HEK293 (cell line): ENCODE results near the gene ABCG1.

ENCODE experiments used
- CTCF ChIA-PET: fragments of 350-600 bp; formaldehyde crosslinking; extraction: SDS; loops from one replicate; lab custom pipeline; 2021; ENCODE audit warnings: antibody characterized with exemption; lab: Yijun Ruan, JAX
- POLR2A ChIA-PET: fragments of 300-600 bp; formaldehyde crosslinking; extraction: SDS; loops from one replicate; lab custom pipeline; 2020; ENCODE audit warnings: antibody characterized with exemption, inconsistent platforms; lab: Yijun Ruan, JAX
- H3K27ac ChIP-seq: fragments of 200-500 bp; sonication (Bioruptor generic); 2 replicates; pipeline ENCODE4 v1.5.1; 2014; ENCODE audit warnings: low read depth, low read length, control low read depth, inconsistent platforms; ENCODE audit errors: extremely low read depth
- H3K36me3 ChIP-seq, 2 experiments: fragments of 200-500 bp in 1 of 2; sonication (Bioruptor generic) in 1 of 2; 1 replicate in 1 of 2; 2 replicates in 1 of 2; pipeline ENCODE4 v1.5.1; 2014 to 2017; ENCODE audit warnings: inconsistent platforms in 2 of 2, low read length in 2 of 2; ENCODE audit not compliant: control insufficient read depth in 2 of 2, insufficient read depth in 1 of 2
- H3K4me1 ChIP-seq: fragments of 200-500 bp; sonication (Bioruptor generic); 2 replicates; pipeline ENCODE4 v1.5.1; 2014; ENCODE audit warnings: mild to moderate bottlenecking, low read length, inconsistent platforms; ENCODE audit not compliant: control insufficient read depth, insufficient read depth
- H3K4me3 ChIP-seq: 2 replicates; pipeline ENCODE4 v1.5.1; 2011; ENCODE audit warnings: low read depth, mild to moderate bottlenecking, control low read depth, low read length, moderate library complexity
- H3K9me3 ChIP-seq: fragments of 200-500 bp; sonication (Bioruptor generic); 2 replicates; pipeline ENCODE4 v1.5.1; 2014; ENCODE audit warnings: low read depth, low read length, inconsistent platforms; ENCODE audit not compliant: control insufficient read depth, insufficient read depth
- BCL11B ChIP-seq: fragments of 450-650 bp; formaldehyde crosslinking; IDR thresholded peaks from 2 replicates; pipeline ENCODE4 v1.5.1; 2016; ENCODE audit warnings: low read depth, missing biosample characterization, missing genetic modification characterization
- BCL6B ChIP-seq: fragments of 450-650 bp; formaldehyde crosslinking; IDR thresholded peaks from 2 replicates; pipeline ENCODE4 v1.5.1; 2017; ENCODE audit warnings: missing biosample characterization, missing genetic modification characterization
- KLF8 ChIP-seq: fragments of 450-650 bp; formaldehyde crosslinking; IDR thresholded peaks from 2 replicates; pipeline ENCODE4 v1.5.1; 2016; ENCODE audit warnings: missing biosample characterization, missing genetic modification characterization
- PRDM2 ChIP-seq: fragments of 450-650 bp; formaldehyde crosslinking; IDR thresholded peaks from 2 replicates; pipeline ENCODE4 v1.5.1; 2016; ENCODE audit warnings: missing biosample characterization, missing genetic modification characterization, borderline replicate concordance
- SALL2 ChIP-seq: fragments of 450-650 bp; formaldehyde crosslinking; IDR thresholded peaks from 2 replicates; pipeline ENCODE4 v1.5.0; 2017; ENCODE audit warnings: missing biosample characterization, mild to moderate bottlenecking, missing genetic modification characterization, borderline replicate concordance
- ZBTB26 ChIP-seq: fragments of 450-650 bp; formaldehyde crosslinking; optimal IDR thresholded peaks from 2 replicates; pipeline ENCODE3; 2016; ENCODE audit warnings: missing biosample characterization, mild to moderate bottlenecking, missing genetic modification characterization
- ZFP37 ChIP-seq: fragments of 450-650 bp; formaldehyde crosslinking; IDR thresholded peaks from 2 replicates; pipeline ENCODE4 v1.5.1; 2016; ENCODE audit warnings: missing biosample characterization, missing genetic modification characterization
- ZIC2 ChIP-seq: fragments of 450-650 bp; formaldehyde crosslinking; IDR thresholded peaks from 2 replicates; pipeline ENCODE4 v1.5.1; 2016; ENCODE audit warnings: missing biosample characterization, missing genetic modification characterization
- ZNF223 ChIP-seq: fragments of 450-650 bp; formaldehyde crosslinking; IDR thresholded peaks from 2 replicates; pipeline ENCODE4 v1.5.1; 2016; ENCODE audit warnings: missing biosample characterization, missing genetic modification characterization
- ZNF23 ChIP-seq: fragments of 450-650 bp; formaldehyde crosslinking; IDR thresholded peaks from 2 replicates; pipeline ENCODE4 v1.5.1; 2016; ENCODE audit warnings: missing biosample characterization, missing genetic modification characterization, borderline replicate concordance
- ZNF239 ChIP-seq: fragments of 450-650 bp; formaldehyde crosslinking; IDR thresholded peaks from 2 replicates; pipeline ENCODE4 v1.5.1; 2016; ENCODE audit warnings: missing biosample characterization, missing genetic modification characterization
- ZNF24 ChIP-seq: fragments of 450-650 bp; formaldehyde crosslinking; IDR thresholded peaks from 2 replicates; pipeline ENCODE4 v1.5.1; 2016; ENCODE audit warnings: missing biosample characterization, missing genetic modification characterization
- ZNF248 ChIP-seq: fragments of 450-650 bp; formaldehyde crosslinking; IDR thresholded peaks from 2 replicates; pipeline ENCODE4 v1.5.1; 2017; ENCODE audit warnings: missing biosample characterization, missing genetic modification characterization
- ZNF26 ChIP-seq: fragments of 450-650 bp; formaldehyde crosslinking; IDR thresholded peaks from 2 replicates; pipeline ENCODE4 v1.5.1; 2016; ENCODE audit warnings: missing biosample characterization, missing genetic modification characterization
- ZNF433 ChIP-seq: fragments of 450-650 bp; formaldehyde crosslinking; IDR thresholded peaks from 2 replicates; pipeline ENCODE4 v1.5.1; 2016; ENCODE audit warnings: missing biosample characterization, missing genetic modification characterization, low read depth
- ZNF514 ChIP-seq: fragments of 450-650 bp; formaldehyde crosslinking; IDR thresholded peaks from 2 replicates; pipeline ENCODE4 v1.5.1; 2016; ENCODE audit warnings: missing biosample characterization, missing genetic modification characterization
- ZNF555 ChIP-seq: fragments of 450-650 bp; formaldehyde crosslinking; conservative IDR thresholded peaks from 2 replicates; pipeline ENCODE4 v1.5.1; 2017; ENCODE audit warnings: missing biosample characterization, mild to moderate bottlenecking, missing genetic modification characterization, inconsistent platforms
- ZNF654 ChIP-seq: fragments of 450-650 bp; formaldehyde crosslinking; IDR thresholded peaks from 2 replicates; pipeline ENCODE4 v1.5.1; 2016; ENCODE audit warnings: low read depth, missing biosample characterization, missing genetic modification characterization

ABCG1 gene

GRCh38 chr21:42234464-42235241, 15.7 kb downstream of the ABCG1 start (continued):
- TF ChIP-seq ZBTB26 = peak; percentile 62
- TF ChIP-seq, all 188 proteins: peak for 18

GRCh38 chr21:42235593-42235992, 16.7 kb downstream of the ABCG1 start:
- Histone ChIP-seq H3K36me3 (no peaks in the 10 kb centered on the region), H3K27ac (no peak overlapping the region), H3K9me3 (no peaks in the 10 kb centered on the region), H3K4me1 (peaks cover 22% of the 10 kb centered on the region), H3K4me3 (no peak overlapping the region)
- ChIA-PET POLR2A (no interaction called here), CTCF (no interaction called here)
- TF ChIP-seq ZNF555 (no peak), ZNF23 (tag by site-specific recombination) (no peak), ZNF514 (no peak), ZNF654 (tag by site-specific recombination) (no peak), ZNF248 (tag by site-specific recombination) (no peak), BCL11B (tag by site-specific recombination) (no peak), ZNF239 (tag by site-specific recombination) (no peak), ZNF223 (tag by site-specific recombination) (no peak), PRDM2 (tag by site-specific recombination) (no peak)

- no peak for TF ChIP-seq ZNF26 (tag by site-specific recombination)
- TF ChIP-seq KLF8 (tag by site-specific recombination) = no peak
- TF ChIP-seq ZIC2 (tag by site-specific recombination) = 0 out of 2 replicates have a peak, but pooled peaks have one; percentile 13
- no peak for TF ChIP-seq SALL2
- no peak for TF ChIP-seq BCL6B
- no peak for TF ChIP-seq ZFP37
- no peak for TF ChIP-seq ZNF24 (tag by site-specific recombination)
- no peak for TF ChIP-seq ZNF433 (tag by site-specific recombination)
- TF ChIP-seq, all 188 proteins: peak for 1
- CTCF ChIA-PET = no interaction called here
Observed at GRCh38 chr21:42236014-42236413, 17.1 kb downstream of the ABCG1 start.

More at GRCh38 chr21:42236014-42236413, 17.1 kb downstream of the ABCG1 start:
- no peak overlapping the region for H3K27ac ChIP-seq
- H3K9me3 ChIP-seq = no peaks in the 10 kb centered on the region
- peaks cover 22% of the 10 kb centered on the region for H3K4me1 ChIP-seq
- H3K36me3 ChIP-seq = no peaks in the 10 kb centered on the region
- POLR2A ChIA-PET = no interaction called here
- no peak overlapping the region for H3K4me3 ChIP-seq
